IMR-90 (cell line): ENCODE results near the gene GKN1. TPM values are rescaled to one million over a fixed set of nuclear protein-coding genes. Genes with fewer than 3 reads are reported as not detected.
A peak's percentile ranks its signal among the peaks of the same experiment; 100 is the strongest.

Experiments used
- ATAC-seq: fragments of 200-7000 bp; cut with Tn5 transposase; 2 replicates; pipeline ENCODE4 v1.9.1; 2020; ENCODE audit warnings: low read depth, mild to moderate bottlenecking, moderate library complexity
- BruUV-seq: library from RNA; stranded (reverse); fragments of 400-500 nt; replicated peaks from 2 replicates; lab custom pipeline; 2021; lab: Mats Ljungman, UMichigan
- CTCF ChIA-PET: fragments of 300-600 bp; formaldehyde crosslinking; extraction: SDS; loops from one replicate; lab custom pipeline; 2021; ENCODE audit warnings: antibody characterized with exemption; lab: Yijun Ruan, JAX
- POLR2A ChIA-PET: fragments of 300-600 bp; sonication (Branson Sonifier 250); formaldehyde crosslinking; loops from one replicate; lab custom pipeline; 2022; ENCODE audit warnings: antibody characterized with exemption; ENCODE audit not compliant: unreplicated experiment; lab: Charles Lee
- DNase-seq: peaks from one replicate; pipeline ENCODE4 v3.0.0; 2013
- H2AFZ ChIP-seq: replicated peaks from 2 replicates; pipeline ENCODE3; 2013; ENCODE audit warnings: low read length, mild to moderate bottlenecking; ENCODE audit not compliant: poor library complexity
- H2AK5ac ChIP-seq: 2 replicates; pipeline ENCODE4 v1.6.1; 2013; ENCODE audit warnings: low read depth, low read length, inconsistent platforms
- H2AK9ac ChIP-seq: replicated peaks from 2 replicates; pipeline ENCODE3; 2013; ENCODE audit warnings: mild to moderate bottlenecking, low read depth, low read length, moderate library complexity; ENCODE audit not compliant: poor library complexity
- H2BK120ac ChIP-seq: 2 replicates; pipeline ENCODE4 v1.6.1; 2013; ENCODE audit warnings: low read depth, low read length, inconsistent platforms
- H2BK15ac ChIP-seq: 3 replicates; pipeline ENCODE4 v1.6.1; 2013; ENCODE audit warnings: low read depth, low read length, inconsistent platforms
- H2BK20ac ChIP-seq: 2 replicates; pipeline ENCODE4 v1.6.1; 2013; ENCODE audit warnings: low read depth, mild to moderate bottlenecking, inconsistent platforms, low read length, moderate library complexity
- H2BK5ac ChIP-seq: 2 replicates; pipeline ENCODE4 v1.6.1; 2013; ENCODE audit warnings: mild to moderate bottlenecking, low read depth, low read length, inconsistent platforms; ENCODE audit not compliant: poor library complexity, severe bottlenecking
- H3K14ac ChIP-seq: replicated peaks from 2 replicates; pipeline ENCODE4 v1.6.1; 2013; ENCODE audit warnings: low read depth, low read length, inconsistent platforms
- H3K18ac ChIP-seq: 2 replicates; pipeline ENCODE4 v1.6.1; 2013; ENCODE audit warnings: low read depth, low read length, control low read depth
- H3K23ac ChIP-seq: 2 replicates; pipeline ENCODE4 v1.6.1; 2013; ENCODE audit warnings: low read depth, low read length, inconsistent platforms
- H3K27ac ChIP-seq: 2 replicates; pipeline ENCODE4 v1.5.1; 2013; ENCODE audit warnings: mild to moderate bottlenecking, control low read depth, low read length; ENCODE audit not compliant: insufficient read depth
- H3K27me3 ChIP-seq: 2 replicates; pipeline ENCODE4 v1.6.1; 2013; ENCODE audit warnings: low read length; ENCODE audit not compliant: control insufficient read depth, insufficient read depth
- H3K36me3 ChIP-seq: 2 replicates; pipeline ENCODE4 v1.6.1; 2013; ENCODE audit warnings: low read length, mixed read lengths; ENCODE audit not compliant: control insufficient read depth, insufficient read depth
- H3K4ac ChIP-seq: 2 replicates; pipeline ENCODE4 v1.6.1; 2013; ENCODE audit warnings: low read depth, low read length, inconsistent platforms
- H3K4me1 ChIP-seq: 2 replicates; pipeline ENCODE4 v1.6.1; 2013; ENCODE audit warnings: low read length, mixed read lengths; ENCODE audit not compliant: control insufficient read depth, insufficient read depth
- H3K4me2 ChIP-seq: 2 replicates; pipeline ENCODE4 v1.6.1; 2013; ENCODE audit warnings: low read depth, mild to moderate bottlenecking, control low read depth, low read length, moderate library complexity
- H3K4me3 ChIP-seq: 2 replicates; pipeline ENCODE4 v1.5.1; 2013; ENCODE audit warnings: low read depth, mild to moderate bottlenecking, control low read depth, low read length, moderate library complexity; ENCODE audit not compliant: insufficient read depth
- H3K56ac ChIP-seq: 2 replicates; pipeline ENCODE4 v1.6.1; 2013; ENCODE audit warnings: low read length, inconsistent platforms; ENCODE audit not compliant: insufficient read depth; ENCODE audit errors: extremely low read depth
- H3K79me1 ChIP-seq, 2 experiments: 2 replicates each; pipeline ENCODE4 v1.6.1; 2013; ENCODE audit warnings: low read length in 2 of 2, inconsistent platforms in 1 of 2, low read depth in 1 of 2
- H3K9ac ChIP-seq: 2 replicates; pipeline ENCODE4 v1.6.1; 2013; ENCODE audit warnings: low read depth, low read length, control low read depth
- H3K9me1 ChIP-seq: 2 replicates; pipeline ENCODE4 v1.6.1; 2013; ENCODE audit warnings: low read length, inconsistent platforms; ENCODE audit not compliant: insufficient read depth
- H3K9me3 ChIP-seq: 2 replicates; pipeline ENCODE4 v1.6.1; 2013; ENCODE audit warnings: low read length; ENCODE audit not compliant: control insufficient read depth, insufficient read depth
- H4K20me1 ChIP-seq: 2 replicates; pipeline ENCODE4 v1.6.1; 2013; ENCODE audit warnings: low read length, inconsistent platforms; ENCODE audit not compliant: insufficient read depth
- H4K5ac ChIP-seq: 2 replicates; pipeline ENCODE4 v1.6.1; 2013; ENCODE audit warnings: mild to moderate bottlenecking, low read depth, low read length, control low read depth
- H4K8ac ChIP-seq, 2 experiments: 2 replicates each; pipeline ENCODE4 v1.6.1; 2013; ENCODE audit warnings: low read depth in 2 of 2, low read length in 2 of 2, control low read depth in 1 of 2, inconsistent platforms in 1 of 2
- H4K91ac ChIP-seq: 2 replicates; pipeline ENCODE4 v1.6.1; 2013; ENCODE audit warnings: low read depth, low read length, inconsistent platforms; ENCODE audit not compliant: insufficient read depth
- CEBPB ChIP-seq: IDR thresholded peaks from 2 replicates; pipeline ENCODE4 v1.6.1; 2012; ENCODE audit warnings: low read depth, low read length, improper control_type of control experiment
- RCOR1 ChIP-seq: IDR thresholded peaks from 2 replicates; pipeline ENCODE4 v1.6.1; 2012; ENCODE audit warnings: mild to moderate bottlenecking, low read length, improper control_type of control experiment; ENCODE audit not compliant: insufficient replicate concordance
- dilution Hi-C: fragments of 300-500 bp; cut with HindIII; formaldehyde crosslinking; loops from one replicate; pipeline ENCODE4 v1.14.3; 2018; ENCODE audit warnings: low sequenced_read_pairs; ENCODE audit not compliant: unreplicated experiment
- in situ Hi-C: fragments of 300-500 bp; cut with MboI; formaldehyde crosslinking; loops from 3 replicates; pipeline ENCODE4 v1.14.3; 2019; ENCODE audit warnings: low sequenced_read_pairs, inconsistent platforms, mixed read lengths
- intact Hi-C: fragments of 100-400 bp; cut with micrococcal nuclease; formaldehyde crosslinking; loops from 2 replicates; pipeline ENCODE4 v1.10.0; 2022
- polyA plus RNA-seq, 3 experiments: library from polyadenylated mRNA; depleted of rRNA; stranded (reverse); fragments of >200 nt; gene quantifications; 2 replicates each; pipeline ENCODE4 v1.2.3, GENCODE V29; 2012; ENCODE audit warnings: low replicate concordance in 1 of 3
- total RNA-seq: library from RNA; depleted of rRNA; stranded (reverse); fragments of >200 nt; gene quantifications from 2 replicates; pipeline ENCODE4 v1.2.3, GENCODE V29; 2012

The GKN1 gene
- total and polyA plus RNA-seq, 2 of the 4 experiments (the other 2 are of a cell fraction), result not detected

- ChIA-PET POLR2A (interaction anchor here (0.6 kb wide), 1 partner anchor 354 kb away, joined by 4 read pairs; no protein-coding TSS in a partner anchor), CTCF (no interaction called here)
- Histone ChIP-seq H3K36me3 (no peaks in the 10 kb centered on the region), H2BK120ac (no peak overlapping the region; the same call in 1 of the 2 replicates), H2AFZ (no peak overlapping the region), H4K91ac (no peak overlapping the region), H3K27me3 (no peaks in the 10 kb centered on the region), H3K56ac (no peak overlapping the region), H2AK5ac (no peak overlapping the region), H3K9me3 (peaks cover 6% of the 10 kb centered on the region; the same call in 1 of the 2 replicates), H2BK15ac (no peak overlapping the region), H3K4ac (no peak overlapping the region), H3K9ac (no peak overlapping the region), H3K4me2 (no peak overlapping the region), H3K9me1 (no peaks in the 10 kb centered on the region; the same call in 1 of the 2 replicates), H3K79me1 (no peaks in the 10 kb centered on the region), H4K5ac (no peak overlapping the region), H3K18ac (no peak overlapping the region), H2BK5ac (no peak overlapping the region), H3K14ac (no peak overlapping the region), H2AK9ac (no peak overlapping the region), H3K4me1 (no peaks in the 10 kb centered on the region), H4K20me1 (no peaks in the 10 kb centered on the region), H3K4me3 (no peak overlapping the region), H3K27ac (no peak overlapping the region), H3K23ac (no peak overlapping the region), H4K8ac (no peak overlapping the region), H2BK20ac (no peak overlapping the region)
- no peak for ATAC-seq
- no peak for DNase-seq
- in situ Hi-C loops (no loop called here), dilution Hi-C loops (loop anchor here (25.0 kb wide), 1 partner anchor 305 kb away; no protein-coding TSS in a partner anchor), intact Hi-C loops (no loop called here)
- no TSS peak for BruUV-seq
- TF ChIP-seq CEBPB, result peak; percentile 31; the same call in 1 of the 2 replicates
- TF ChIP-seq RCOR1, result no peak
Observed at GRCh38 chr2:69007603-69008002, 33.2 kb downstream of the GKN1 start.
